Endothelial cell of umbilical vein (primary cell): ENCODE measurements around the gene TF. TPM values are rescaled to one million over a fixed set of nuclear protein-coding genes. Genes with fewer than 3 reads are reported as not detected.

Experiments used
- BruUV-seq: library from RNA; stranded (reverse); fragments of 400-500 nt; replicated peaks from 2 replicates; lab custom pipeline; 2021; lab: Mats Ljungman, UMichigan
- CTCF ChIA-PET: fragments of 300-600, 350-600 bp; sonication (Branson Sonifier 250); formaldehyde crosslinking; loops from one replicate; lab custom pipeline; 2021; ENCODE audit warnings: antibody characterized with exemption, inconsistent platforms; lab: Charles Lee
- POLR2A ChIA-PET: fragments of 300-600, 350-600 bp; sonication (Branson Sonifier 250); formaldehyde crosslinking; loops from one replicate; lab custom pipeline; 2021; ENCODE audit warnings: antibody characterized with exemption, inconsistent platforms; lab: Charles Lee
- DNase-seq: peaks from one replicate; pipeline ENCODE4 v3.0.0-alpha.2; 2011; ENCODE audit warnings: low read depth, low spot score
- FAIRE-seq: peaks from 2 replicates; lab custom pipeline; 2011; peaks lifted over from hg19 to GRCh38; lab: Jason Lieb, UNC
- H2AFZ ChIP-seq: 2 replicates; pipeline ENCODE4 v1.6.0; 2012; ENCODE audit warnings: low read depth, low read length, control low read depth, inconsistent platforms
- H3K27ac ChIP-seq: 2 replicates; pipeline ENCODE4 v1.5.1; 2011; ENCODE audit warnings: low read depth, mild to moderate bottlenecking, control low read depth, low read length, moderate library complexity; ENCODE audit not compliant: insufficient read depth
- H3K27me3 ChIP-seq, 2 experiments: 2 replicates each; pipeline versions ENCODE4 v1.6.0 to v1.6.1; 2011; ENCODE audit warnings: low read length in 2 of 2, mixed read lengths in 1 of 2; ENCODE audit not compliant: control insufficient read depth in 2 of 2, insufficient read depth in 2 of 2
- H3K36me3 ChIP-seq, 2 experiments: 2 replicates in 1 of 2; 3 replicates in 1 of 2; pipeline ENCODE4 v1.5.1; 2011; ENCODE audit warnings: low read length in 2 of 2, mild to moderate bottlenecking in 1 of 2, moderate library complexity in 1 of 2; ENCODE audit not compliant: control insufficient read depth in 2 of 2, insufficient read depth in 2 of 2; ENCODE audit errors: extremely low read depth in 1 of 2
- H3K4me1 ChIP-seq: 3 replicates; pipeline ENCODE4 v1.5.1; 2011; ENCODE audit warnings: mild to moderate bottlenecking, low read length; ENCODE audit not compliant: control insufficient read depth, insufficient read depth; ENCODE audit errors: extremely low read depth
- H3K4me2 ChIP-seq: 2 replicates; pipeline ENCODE4 v1.6.1; 2011; ENCODE audit warnings: low read length, control low read depth, mixed read lengths; ENCODE audit not compliant: insufficient read depth
- H3K4me3 ChIP-seq, 3 experiments: fragments of 200-600 bp in 1 of 3; sonication (generic), shearing (Covaris generic) in 1 of 3; replicated peaks in 1 of 3; 2 replicates each; pipeline ENCODE4 v1.5.1; 2011 to 2016; ENCODE audit warnings: control low read depth in 3 of 3, low read length in 3 of 3, mild to moderate bottlenecking in 2 of 3, inconsistent platforms in 1 of 3, low read depth in 1 of 3, moderate library complexity in 1 of 3; ENCODE audit not compliant: insufficient read depth in 1 of 3
- H3K79me2 ChIP-seq: 2 replicates; pipeline ENCODE4 v1.6.0; 2012; ENCODE audit warnings: low read length, inconsistent platforms; ENCODE audit not compliant: control insufficient read depth, insufficient read depth
- H3K9ac ChIP-seq: replicated peaks from 2 replicates; pipeline ENCODE3; 2011; ENCODE audit warnings: low read length, control low read depth; ENCODE audit not compliant: insufficient read depth; ENCODE audit errors: extremely low read depth
- H3K9me1 ChIP-seq: replicated peaks from 3 replicates; pipeline ENCODE4 v1.6.0; 2011; ENCODE audit warnings: mild to moderate bottlenecking, low read length; ENCODE audit not compliant: control insufficient read depth, insufficient read depth; ENCODE audit errors: extremely low read depth
- H3K9me3 ChIP-seq: replicated peaks from 2 replicates; pipeline ENCODE4 v1.5.1; 2012; ENCODE audit warnings: low read length, inconsistent platforms; ENCODE audit not compliant: control insufficient read depth, insufficient read depth
- H4K20me1 ChIP-seq: replicated peaks from 2 replicates; pipeline ENCODE3; 2011; ENCODE audit warnings: mild to moderate bottlenecking, low read length; ENCODE audit not compliant: control insufficient read depth, insufficient read depth; ENCODE audit errors: extremely low read depth
- CTCF ChIP-seq, 2 donors: IDR thresholded peaks; 1 replicate in 1 of 2; 2 replicates in 1 of 2; pipeline ENCODE4 v1.5.1; 2011; ENCODE audit warnings: low read length in 2 of 2, mild to moderate bottlenecking in 2 of 2, moderate library complexity in 2 of 2, control low read depth in 1 of 2, inconsistent platforms in 1 of 2, low read depth in 1 of 2; ENCODE audit not compliant: insufficient read depth in 1 of 2; ENCODE audit errors: extremely low read depth in 1 of 2
- EZH2 ChIP-seq: IDR thresholded peaks from 2 replicates; pipeline ENCODE4 v1.6.1; 2012; ENCODE audit warnings: borderline replicate concordance, low read depth, mild to moderate bottlenecking, moderate library complexity, low read length, inconsistent platforms; ENCODE audit not compliant: severe bottlenecking
- GATA2 ChIP-seq: IDR thresholded peaks from 2 replicates; pipeline ENCODE4 v1.7.0; 2011; ENCODE audit warnings: low read depth, mild to moderate bottlenecking, moderate library complexity, mixed read lengths, low read length; ENCODE audit not compliant: insufficient read length, insufficient read depth
- JUN ChIP-seq: IDR thresholded peaks from 2 replicates; pipeline ENCODE4 v1.6.1; 2011; ENCODE audit warnings: borderline replicate concordance, low read depth; ENCODE audit not compliant: insufficient read length, insufficient read depth
- MAX ChIP-seq: IDR thresholded peaks from 2 replicates; pipeline ENCODE4 v1.6.1; 2011; ENCODE audit not compliant: insufficient read depth, insufficient read length
- MYC ChIP-seq: IDR thresholded peaks from one replicate; pipeline ENCODE4 v1.6.1; 2011; ENCODE audit warnings: mild to moderate bottlenecking, low read depth, low read length
- POLR2A ChIP-seq: IDR thresholded peaks from 2 replicates; pipeline ENCODE4 v1.6.1; 2012; ENCODE audit warnings: low read depth, mild to moderate bottlenecking, control low read depth, low read length
- POLR2AphosphoS5 ChIP-seq: IDR thresholded peaks from 2 replicates; pipeline ENCODE4 v1.6.1; 2012; ENCODE audit warnings: low read depth, mild to moderate bottlenecking, control low read depth, low read length, moderate library complexity; ENCODE audit not compliant: insufficient read depth
- dilution Hi-C: fragments of 300-500 bp; cut with MboI; formaldehyde crosslinking; loops from one replicate; pipeline ENCODE4 v1.15.0; 2019; ENCODE audit warnings: low sequenced_read_pairs; ENCODE audit not compliant: extremely low pct_ligation_motif_present
- intact Hi-C: fragments of 100-400 bp; cut with micrococcal nuclease; formaldehyde crosslinking; loops from one replicate; pipeline ENCODE4 v1.10.0; 2022
- polyA plus RNA-seq, 4 experiments: library from polyadenylated mRNA; depleted of rRNA in 3 of 4; stranded (reverse) in 3 of 4; unstranded in 1 of 4; fragments of >200 nt; gene quantifications; 2 replicates each; pipeline versions ENCODE4 v1.2.1 to v1.2.3, GENCODE V29; 2011 to 2012; ENCODE audit warnings: missing spikeins in 1 of 4
- total RNA-seq: library from RNA; stranded (reverse); gene quantifications from 2 replicates; pipeline ENCODE4 v1.2.3, GENCODE V29; 2021

TF gene
- total and polyA plus RNA-seq, 2 donors (not counting 3 experiments of a cell fraction or from before 2014, with no cell fraction given): 0.32 to 0.69 TPM

- intact Hi-C loops (no loop called here), dilution Hi-C loops (no loop called here)
- no peaks in the 10 kb centered on the region for H3K36me3 ChIP-seq
- H3K4me2 ChIP-seq: no peak overlapping the region
- no peaks in the 10 kb centered on the region for H4K20me1 ChIP-seq
- no peak overlapping the region for H3K4me3 ChIP-seq
- H3K27me3 ChIP-seq: peaks cover 1 to 3% of the 10 kb centered on the region in 2 experiments
- H3K27ac ChIP-seq: no peak overlapping the region
- FAIRE-seq (no peak), DNase-seq (no peak)
- H3K9ac ChIP-seq: no peak overlapping the region
- no peaks in the 10 kb centered on the region for H3K4me1 ChIP-seq
- no peaks in the 10 kb centered on the region for H3K9me3 ChIP-seq
- no peak overlapping the region for H2AFZ ChIP-seq
- no TSS peak for BruUV-seq
- ChIA-PET POLR2A (no interaction called here), CTCF (interaction anchor here (1.4 kb wide), 1 partner anchor 9 kb away, joined by 3 read pairs; no protein-coding TSS in a partner anchor)
- H3K9me1 ChIP-seq: no peaks in the 10 kb centered on the region
- TF ChIP-seq JUN: no peak
- no peak for TF ChIP-seq GATA2
- TF ChIP-seq MAX: no peak
- TF ChIP-seq POLR2AphosphoS5: no peak
- no peak for TF ChIP-seq POLR2A
- TF ChIP-seq CTCF (IDR thresholded peaks at IDR 0.05; ENCODE audit: extremely low read depth in 1 of 2, insufficient read depth in 1 of 2, low read depth in 1 of 2, low read length in 2 of 2): no peak
- no peak for TF ChIP-seq MYC
- TF ChIP-seq EZH2: no peak
- no peaks in the 10 kb centered on the region for H3K79me2 ChIP-seq
These were observed 29.6 kb downstream of the TF start for GRCh38 chr3:133775835-133776234.
